K562 (cell line): Measurements from ENCODE around the gene TTLL11. TPM values are rescaled to one million over a fixed set of nuclear protein-coding genes. Genes with fewer than 3 reads are reported as not detected.
A peak's percentile ranks its signal among the peaks of the same experiment; 100 is the strongest.

Source experiments
- ADNP ChIP-seq: fragments of 200-800 bp; sonication (Bioruptor generic); IDR thresholded peaks from 2 replicates; pipeline ENCODE4 v1.6.1; 2016; ENCODE audit warnings: missing genetic modification characterization, missing compliant biosample characterization
- ARHGAP35 ChIP-seq: fragments of 450-650 bp; IDR thresholded peaks from 2 replicates; pipeline ENCODE4 v1.6.1; 2018; ENCODE audit not compliant: partially characterized antibody
- ASH1L ChIP-seq: fragments of 450-650 bp; IDR thresholded peaks from 2 replicates; pipeline ENCODE4 v1.6.1; 2018; ENCODE audit warnings: borderline replicate concordance, mild to moderate bottlenecking, low read depth; ENCODE audit not compliant: partially characterized antibody
- CHAMP1 ChIP-seq: fragments of 450-650 bp; IDR thresholded peaks from 2 replicates; pipeline ENCODE4 v1.6.1; 2016; ENCODE audit warnings: mild to moderate bottlenecking
- DLX4 ChIP-seq: fragments of 250-450 bp; sonication (Bioruptor Pico); IDR thresholded peaks from 2 replicates; pipeline ENCODE4 v1.6.1; 2021; ENCODE audit warnings: mild to moderate bottlenecking
- GATA2 ChIP-seq: sonication (generic); formaldehyde crosslinking; IDR thresholded peaks from 2 replicates; pipeline ENCODE4 v1.4.0; 2020; ENCODE audit warnings: mild to moderate bottlenecking, missing genetic modification reagents
- HNRNPH1 ChIP-seq: fragments of 200-400 bp; formaldehyde crosslinking; optimal IDR thresholded peaks from 2 replicates; pipeline ENCODE3; 2017; ENCODE audit warnings: low read depth, mild to moderate bottlenecking, low read length, moderate library complexity
- MCM3 ChIP-seq: fragments of 450-650 bp; IDR thresholded peaks from 2 replicates; pipeline ENCODE4 v1.6.1; 2016
- PHF20 ChIP-seq: fragments of 450-650 bp; IDR thresholded peaks from 2 replicates; pipeline ENCODE4 v1.6.1; 2018; ENCODE audit not compliant: partially characterized antibody
- POLR2A ChIP-seq: fragments of 450-650 bp; conservative IDR thresholded peaks from 2 replicates; pipeline ENCODE4 v1.6.1; 2016
- POLR2G ChIP-seq: fragments of 200-400 bp; formaldehyde crosslinking; IDR thresholded peaks from 2 replicates; pipeline ENCODE4 v1.6.1; 2017; ENCODE audit warnings: low read depth, mild to moderate bottlenecking, antibody characterized with exemption, low read length, moderate library complexity
- PTRF ChIP-seq: fragments of 450-650 bp; IDR thresholded peaks from 2 replicates; pipeline ENCODE4 v1.6.1; 2016; ENCODE audit warnings: mild to moderate bottlenecking, missing genetic modification characterization, missing compliant biosample characterization
- RAD21 ChIP-seq, 2 experiments: fragments of 250-450 bp in 1 of 2; fragments of 450-650 bp in 1 of 2; sonication (Bioruptor Pico) in 1 of 2; formaldehyde crosslinking in 1 of 2; IDR thresholded peaks in 1 of 2; conservative IDR thresholded peaks in 1 of 2; 2 replicates each; pipeline versions ENCODE4 v1.4.0 to v1.8.0; 2020 to 2022; ENCODE audit warnings: mild to moderate bottlenecking in 2 of 2, moderate library complexity in 1 of 2
- SMARCA4 ChIP-seq: fragments of 450-650 bp; IDR thresholded peaks from 2 replicates; pipeline ENCODE4 v1.6.1; 2016
- SOX6 ChIP-seq: fragments of 450-650 bp; IDR thresholded peaks from 2 replicates; pipeline ENCODE4 v1.6.1; 2014; ENCODE audit warnings: mild to moderate bottlenecking
- TAF7 ChIP-seq: fragments of 450-650 bp; IDR thresholded peaks from 2 replicates; pipeline ENCODE4 v1.6.1; 2016; ENCODE audit warnings: missing genetic modification characterization, missing compliant biosample characterization
- TBP ChIP-seq: optimal IDR thresholded peaks from 2 replicates; pipeline ENCODE3; 2011; ENCODE audit warnings: low read depth, low read length, improper control_type of control experiment
- TCF7 ChIP-seq: sonication (generic); IDR thresholded peaks from 2 replicates; pipeline ENCODE4 v1.6.1; 2016; ENCODE audit warnings: antibody characterized with exemption, borderline replicate concordance
- USF1 ChIP-seq: sonication (generic); formaldehyde crosslinking; IDR thresholded peaks from 2 replicates; pipeline ENCODE4 v1.9.0; 2022; ENCODE audit warnings: mild to moderate bottlenecking, missing genetic modification reagents
- ZNF384 ChIP-seq: IDR thresholded peaks from 2 replicates; pipeline ENCODE4 v1.6.1; 2012; ENCODE audit warnings: low read depth, low read length, improper control_type of control experiment
- ZNF507 ChIP-seq: conservative IDR thresholded peaks from 2 replicates; pipeline ENCODE4 v1.6.1; 2017; ENCODE audit warnings: missing genetic modification characterization, missing compliant biosample characterization
- polyA plus RNA-seq, 8 experiments: library from polyadenylated mRNA; depleted of rRNA in 4 of 8; stranded (reverse) in 5 of 8; unstranded in 3 of 8; fragments of >200 nt; fragmentation: Nextera tagmentation in 2 of 8; fragmentation: Illumina TruSeq in 1 of 8; extraction: Ambion mirVana in 2 of 8; extraction: Trizol in 1 of 8; gene quantifications; 2 replicates each; pipeline versions ENCODE4 v1.2.1 to v1.2.3, GENCODE V29; 2011 to 2014; ENCODE audit warnings: inconsistent platforms in 1 of 8, missing spikeins in 1 of 8
- total RNA-seq, 7 experiments: library from RNA; depleted of rRNA in 6 of 7; stranded (reverse); fragments of >200 nt in 6 of 7; fragmentation: Illumina TruSeq in 2 of 7; extraction: Trizol in 2 of 7; gene quantifications; 2 replicates each; pipeline versions ENCODE4 v1.2.1 to v1.2.3, GENCODE V29; 2011 to 2021; ENCODE audit warnings: low replicate concordance in 1 of 7
- TF ChIP-seq, protein P1 (sequence below): fragments of 450-650 bp; IDR thresholded peaks from 2 replicates; pipeline ENCODE4 v1.6.1; 2016; ENCODE audit warnings: low read depth, mild to moderate bottlenecking, moderate library complexity

Gene TTLL11
- total and polyA plus RNA-seq, 9 of the 15 experiments (the other 6 are each of a cell fraction or from before 2014, with no cell fraction given), result 0.83 to 4.4 (median 2.7) TPM

GRCh38 chr9:122051351-122052321 lies 41.5 kb downstream of the TTLL11 start (continued):
- TF ChIP-seq, protein P1, sequence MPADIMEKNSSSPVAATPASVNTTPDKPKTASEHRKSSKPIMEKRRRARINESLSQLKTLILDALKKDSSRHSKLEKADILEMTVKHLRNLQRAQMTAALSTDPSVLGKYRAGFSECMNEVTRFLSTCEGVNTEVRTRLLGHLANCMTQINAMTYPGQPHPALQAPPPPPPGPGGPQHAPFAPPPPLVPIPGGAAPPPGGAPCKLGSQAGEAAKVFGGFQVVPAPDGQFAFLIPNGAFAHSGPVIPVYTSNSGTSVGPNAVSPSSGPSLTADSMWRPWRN, result no peak
- TF ChIP-seq PHF20, result no peak
- peak; percentile 95 for TF ChIP-seq TCF7
- TF ChIP-seq RAD21 (CRISPR knock-in tag; conservative IDR thresholded peaks at IDR 0.05 in 1 of 2, IDR thresholded peaks at IDR 0.05 in 1 of 2), result no peak
- peak; percentile 80; the same call in 1 of the 2 replicates for TF ChIP-seq GATA2 (CRISPR knock-in tag)
- no peak for TF ChIP-seq PTRF (tag)
- TF ChIP-seq ZNF507, result no peak
- no peak for TF ChIP-seq POLR2G
- no peak for TF ChIP-seq ASH1L
- TF ChIP-seq CHAMP1, result 0 out of 2 replicates have a peak, but pooled peaks have one; percentile 39
- peak; percentile 84 for TF ChIP-seq SMARCA4
- no peak for TF ChIP-seq ARHGAP35
- no peak for TF ChIP-seq ADNP (tag)
- TF ChIP-seq TAF7 (tag), result no peak
- TF ChIP-seq TBP, result no peak
- no peak for TF ChIP-seq MCM3
- TF ChIP-seq HNRNPH1, result no peak
- TF ChIP-seq SOX6, result peak; percentile 96
- TF ChIP-seq POLR2A, result no peak
- no peak for TF ChIP-seq USF1 (CRISPR knock-in tag)
- no peak for TF ChIP-seq ZNF384
- TF ChIP-seq DLX4 (CRISPR knock-in tag), result no peak
